ENCODE results near the gene NTRK3.

The NTRK3 gene

GRCh38 chr15:88022716-88023115, 233.8 kb downstream of the NTRK3 start:
- no peak for DNase-seq

- no peak for DNase-seq
Measured at GRCh38 chr15:88021601-88022000, 234.9 kb downstream of the NTRK3 start.

- no peak for DNase-seq
Measured at GRCh38 chr15:88020806-88021205, 235.7 kb downstream of the NTRK3 start.

- no peak for DNase-seq
Measured at GRCh38 chr15:88019656-88020055, 236.9 kb downstream of the NTRK3 start.

DNA sequence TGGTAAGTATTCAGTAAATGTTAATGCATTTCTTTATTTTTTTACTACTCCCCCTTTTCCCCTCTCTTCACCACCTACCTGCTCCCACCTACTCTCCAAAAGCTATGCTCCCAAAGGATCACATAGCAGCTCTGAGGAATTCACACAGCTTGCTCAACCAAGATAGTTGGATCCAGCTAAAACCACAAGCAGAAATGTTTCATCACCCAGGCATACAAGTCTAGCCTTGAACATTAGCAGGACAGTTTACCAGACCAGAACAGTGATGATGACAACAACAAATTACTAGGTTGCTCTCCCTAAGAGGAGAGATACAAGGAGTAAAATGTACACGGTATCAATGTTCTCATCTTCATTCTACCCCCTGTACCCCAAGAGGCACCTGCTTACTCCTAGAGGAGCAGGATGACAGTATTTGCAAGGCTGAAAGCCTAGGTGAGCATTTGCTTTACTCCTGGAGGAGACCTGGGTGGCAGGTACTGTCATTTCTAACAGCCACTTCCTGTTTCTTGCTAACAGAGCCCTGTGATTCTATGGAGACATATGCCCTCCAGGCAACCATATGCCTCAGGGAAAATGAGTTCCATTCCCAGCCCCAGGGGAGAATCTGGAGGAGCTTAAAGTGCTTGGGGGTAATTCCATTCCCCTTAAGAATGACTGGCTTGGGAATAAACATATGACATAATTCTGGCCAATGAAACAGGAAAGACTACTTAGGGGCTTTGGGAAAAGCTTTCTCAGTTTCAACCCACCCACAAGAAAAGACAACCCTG, 237.5 kb downstream of the NTRK3 start:
- DNase-seq = no peak

DNA sequence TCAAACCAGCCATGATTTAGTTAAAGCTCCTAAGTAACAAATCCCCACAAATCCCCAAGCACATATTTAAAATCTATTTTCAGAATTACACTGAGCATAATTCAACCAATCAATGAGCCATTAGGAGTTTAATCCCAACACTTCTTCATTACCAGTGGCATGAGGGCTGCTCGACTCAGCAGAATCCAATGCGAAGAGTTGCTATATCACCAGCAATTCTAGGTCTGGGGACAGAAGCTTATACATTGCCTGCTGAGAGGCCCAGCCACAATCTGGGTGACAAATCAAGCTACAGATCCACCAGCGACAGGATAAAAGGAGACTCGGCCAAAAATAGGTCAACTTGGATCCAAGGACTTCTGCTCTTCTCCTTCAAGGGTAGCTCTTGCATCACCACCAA, 238.8 kb downstream of the NTRK3 start:
- DNase-seq = no peak

GRCh38 chr15:88016406-88016805, 240.1 kb downstream of the NTRK3 start:
- DNase-seq = no peak

DNA sequence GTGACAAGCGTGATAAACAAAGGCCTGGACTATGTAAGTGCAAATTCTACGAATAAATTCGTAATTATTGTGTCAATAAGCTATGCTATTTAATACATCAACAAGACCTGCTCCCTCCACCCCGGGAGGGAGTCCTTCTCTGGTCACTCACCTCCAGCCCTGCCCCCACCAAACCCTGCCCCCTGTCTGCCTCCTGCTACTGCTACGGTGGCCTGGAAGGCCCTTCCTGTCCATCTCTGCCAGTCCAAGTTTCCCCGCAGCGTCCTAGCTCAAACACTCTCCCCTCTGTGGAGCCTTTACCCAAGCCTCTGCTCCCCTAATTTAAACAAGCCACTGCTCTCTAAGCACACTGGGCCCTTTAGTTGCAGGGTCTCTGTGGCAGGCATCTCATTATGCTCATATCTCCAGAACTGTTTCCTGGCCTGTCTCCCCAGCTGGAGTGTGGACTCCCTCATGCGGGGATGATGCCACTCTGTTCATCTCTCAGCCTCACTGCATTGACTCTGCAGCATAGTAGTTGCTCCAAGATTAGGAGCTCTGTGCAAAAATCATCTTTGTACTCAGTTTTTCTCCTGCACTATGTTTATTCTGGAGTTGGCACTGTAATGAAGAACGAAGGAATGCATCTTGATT, 241.2 kb downstream of the NTRK3 start:
- DNase-seq = no peak

GRCh38 chr15:88014454-88015160, 241.9 kb downstream of the NTRK3 start:
- DNase-seq = no peak

- DNase-seq = no peak
Measured at GRCh38 chr15:88013111-88013510, 243.4 kb downstream of the NTRK3 start.

DNA sequence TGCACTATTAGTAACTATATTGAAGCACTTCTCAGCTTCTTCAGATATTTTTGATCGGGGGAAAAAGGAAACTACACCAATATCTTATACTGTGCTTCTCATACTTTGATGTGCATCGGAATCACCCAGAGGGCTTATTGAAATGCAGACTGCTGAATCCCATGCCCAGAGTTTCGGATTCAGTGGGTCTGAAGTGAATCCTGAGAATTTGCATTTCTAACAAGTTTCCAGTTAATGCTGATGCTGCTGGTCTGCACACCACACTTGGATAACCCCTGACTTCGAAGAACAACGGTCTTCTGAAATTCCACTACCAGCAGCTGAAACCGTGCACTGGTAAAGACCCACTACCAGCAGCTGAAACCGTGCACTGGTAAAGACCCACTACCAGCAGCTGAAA, 243.9 kb downstream of the NTRK3 start:
- no peak for DNase-seq

GRCh38 chr15:88012233-88012632, 244.3 kb downstream of the NTRK3 start:
- no peak for DNase-seq

DNA sequence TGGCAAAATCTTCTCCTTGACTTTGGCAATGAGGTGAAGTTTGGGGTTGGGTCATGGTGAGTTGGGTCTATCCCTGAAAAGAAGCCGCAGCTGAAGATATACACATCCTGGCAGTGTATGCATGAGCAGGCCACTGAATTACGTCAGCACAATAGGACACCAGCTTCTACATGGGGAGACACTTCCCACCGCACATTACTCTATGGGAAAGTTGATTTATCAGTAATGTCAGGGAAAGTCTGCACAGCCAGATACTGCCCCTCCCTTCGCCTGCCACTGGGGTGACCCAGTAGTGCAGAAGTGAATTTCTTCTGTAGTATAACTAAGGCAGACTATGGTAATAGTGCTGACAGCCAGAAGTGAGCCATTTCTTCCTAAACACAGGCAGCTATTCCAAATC, 245.0 kb downstream of the NTRK3 start:
- DNase-seq = no peak

GRCh38 chr15:88006146-88006545, 250.4 kb downstream of the NTRK3 start:
- DNase-seq = no peak

- no peak for DNase-seq
Measured at GRCh38 chr15:88004399-88004798, 252.1 kb downstream of the NTRK3 start.

DNA sequence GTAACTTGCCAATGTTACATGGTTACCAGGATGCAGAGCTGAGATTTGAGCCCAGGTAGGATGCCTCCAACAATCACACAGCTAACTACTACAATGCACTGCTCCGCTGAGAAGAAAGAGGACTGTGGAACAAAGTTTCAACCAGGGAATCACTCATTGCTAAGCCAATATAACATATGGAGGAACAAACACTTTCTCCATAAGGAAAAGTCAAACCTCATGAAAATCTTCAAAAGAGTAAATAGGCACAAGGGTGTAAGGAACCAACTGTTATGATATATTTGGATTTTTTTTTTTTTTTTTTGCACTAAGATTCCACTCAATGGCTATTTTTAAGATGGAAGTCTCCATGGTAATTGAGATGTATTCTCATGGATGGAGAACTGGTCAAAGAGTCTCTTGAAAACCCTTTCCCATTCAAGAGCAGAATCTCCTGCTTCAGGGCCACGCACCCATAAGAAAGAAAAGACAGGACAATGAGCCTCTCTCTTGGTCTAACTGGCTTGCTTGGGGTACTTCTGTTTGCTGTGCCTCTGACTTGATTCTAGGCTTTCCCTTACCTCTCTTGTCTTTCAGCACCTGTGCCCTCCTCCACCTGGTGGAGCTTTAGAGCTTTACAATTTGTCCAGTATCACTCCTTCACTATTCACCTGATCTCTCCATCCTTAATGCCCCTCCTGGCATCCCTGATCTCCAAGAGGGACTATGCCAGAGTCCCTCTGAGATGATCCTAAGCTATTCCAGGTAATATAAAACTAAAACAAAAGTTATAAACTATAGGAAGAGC, 252.8 kb downstream of the NTRK3 start:
- DNase-seq = no peak

GRCh38 chr15:88002706-88003105, 253.8 kb downstream of the NTRK3 start:
- DNase-seq = no peak

DNA sequence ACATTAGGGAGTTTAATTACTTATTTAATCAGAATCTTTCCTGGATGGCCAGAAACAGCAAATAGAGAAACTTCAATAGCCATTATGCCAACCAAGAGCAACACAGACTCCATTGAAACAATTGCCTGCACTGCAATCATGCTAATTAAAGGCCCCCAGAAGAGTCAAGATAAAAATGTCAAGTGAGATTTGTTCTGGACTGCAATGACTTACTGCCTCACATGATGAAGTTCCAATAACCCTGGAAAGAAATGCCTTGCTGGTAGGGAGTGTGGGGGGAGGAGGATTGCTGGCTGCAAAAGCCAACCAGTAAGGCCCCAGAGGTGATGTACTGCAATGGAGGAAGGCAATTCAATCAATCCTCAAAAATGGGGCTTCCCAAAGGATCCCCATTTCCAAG, 257.9 kb downstream of the NTRK3 start:
- no peak for DNase-seq

- DNase-seq = no peak
Measured at GRCh38 chr15:87986776-87987175, 269.8 kb downstream of the NTRK3 start.

GRCh38 chr15:87985451-87985850, 271.1 kb downstream of the NTRK3 start:
- DNase-seq = no peak

GRCh38 chr15:87981969-87982368, 274.6 kb downstream of the NTRK3 start:
- no peak for DNase-seq

- DNase-seq = no peak
Measured at GRCh38 chr15:87977907-87978306, 278.6 kb downstream of the NTRK3 start.

GRCh38 chr15:87976552-87976951, 280.0 kb downstream of the NTRK3 start:
- DNase-seq = no peak

Measured in activated CD4-positive, alpha-beta T cell treated with anti-CD3 and anti-CD28 coated beads, Interleukin-2, amount 50 U/mL, for 48 hours (primary cell).